GM12872 (cell line): ENCODE measurements around the gene CAMK1D.

Experiments
- CTCF ChIP-seq: IDR thresholded peaks from 3 replicates; pipeline ENCODE4 v1.5.1; 2011; ENCODE audit warnings: low read depth, mild to moderate bottlenecking, low read length, moderate library complexity; ENCODE audit not compliant: insufficient read depth

Gene CAMK1D

DNA sequence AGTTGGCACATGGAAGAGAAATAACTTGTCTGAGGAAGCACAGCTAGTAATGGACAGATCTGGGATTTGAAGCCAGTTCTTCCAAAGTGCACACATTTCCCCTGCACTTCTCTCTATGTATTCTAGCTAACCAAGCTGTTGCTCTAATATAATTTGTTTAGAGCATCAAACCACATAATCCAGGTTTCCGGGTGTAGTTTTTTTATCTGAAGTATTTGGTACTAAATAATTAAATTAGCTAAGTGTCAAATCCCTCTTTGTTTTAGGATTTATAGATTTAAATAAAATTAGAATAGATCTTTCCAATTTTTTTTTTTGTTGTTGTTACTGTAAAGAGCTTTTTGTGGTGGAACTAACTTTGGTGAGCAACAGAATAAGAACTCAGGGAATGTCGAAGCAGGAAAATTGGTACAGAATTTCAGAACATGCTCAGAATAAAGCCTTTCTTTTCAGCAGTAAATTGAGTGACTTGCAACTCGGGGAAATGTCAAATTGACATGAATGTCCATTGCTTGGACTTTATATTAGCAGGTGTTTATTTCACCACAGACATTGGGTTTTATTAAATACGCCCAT is 33.7 kb downstream of the CAMK1D start:
- TF ChIP-seq CTCF = no peak

- TF ChIP-seq CTCF = no peak
These were observed 35.6 kb downstream of the CAMK1D start for GRCh38 chr10:12384906-12385305.

DNA sequence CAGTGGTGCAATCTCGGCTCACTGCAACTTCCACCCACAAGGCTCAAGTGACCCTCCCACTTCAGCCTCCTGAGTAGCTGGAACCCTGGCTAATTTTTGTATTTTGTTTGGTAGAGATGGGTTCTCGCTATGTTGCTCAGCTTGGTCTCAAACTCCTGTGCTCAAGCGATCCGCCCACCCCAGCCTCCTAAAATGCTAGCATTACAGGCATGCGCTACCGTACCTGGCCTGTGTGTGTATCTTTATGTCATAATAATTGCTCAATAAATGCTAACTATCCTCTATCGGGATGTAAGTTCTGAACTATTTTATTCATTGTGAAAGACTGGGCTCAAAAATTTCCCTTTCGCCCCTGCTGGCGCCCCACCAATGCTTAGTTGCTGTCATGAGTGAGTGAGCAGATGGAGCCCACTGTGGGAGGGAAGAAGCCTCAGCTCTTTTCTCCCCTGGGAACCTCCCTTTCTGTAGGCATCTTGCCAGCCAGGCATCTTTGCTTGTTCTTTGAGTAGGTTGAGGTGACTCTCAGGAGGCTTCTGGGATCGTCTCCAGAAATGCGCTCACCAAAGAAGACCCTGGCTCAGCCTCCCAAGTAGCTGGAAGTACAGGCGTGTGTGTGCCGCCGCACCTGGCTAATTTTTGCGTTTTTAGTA is 38.3 kb downstream of the CAMK1D start:
- TF ChIP-seq CTCF = no peak

DNA sequence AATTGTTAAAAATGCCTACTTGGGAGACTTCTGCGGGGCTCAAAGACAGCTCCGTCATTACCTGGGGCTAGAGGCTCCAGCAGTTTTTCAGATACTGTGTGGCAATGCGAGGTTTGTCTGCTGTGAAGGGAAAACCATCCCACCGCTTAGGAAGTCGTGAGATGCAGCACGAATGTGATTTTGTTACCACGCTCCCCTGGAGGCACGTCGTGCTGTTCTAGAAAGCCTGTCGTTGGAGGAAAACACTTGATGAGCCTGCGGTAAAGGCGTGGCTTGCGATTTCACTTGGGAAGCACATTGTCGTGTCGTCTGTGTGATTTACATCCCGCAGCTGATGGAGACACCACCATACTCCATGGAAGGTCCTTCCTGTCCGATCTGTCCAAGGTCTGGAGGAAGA is 39.3 kb downstream of the CAMK1D start:
- TF ChIP-seq CTCF = no peak

- TF ChIP-seq CTCF = no peak
These were observed 39.9 kb downstream of the CAMK1D start for GRCh38 chr10:12389154-12389734.

DNA sequence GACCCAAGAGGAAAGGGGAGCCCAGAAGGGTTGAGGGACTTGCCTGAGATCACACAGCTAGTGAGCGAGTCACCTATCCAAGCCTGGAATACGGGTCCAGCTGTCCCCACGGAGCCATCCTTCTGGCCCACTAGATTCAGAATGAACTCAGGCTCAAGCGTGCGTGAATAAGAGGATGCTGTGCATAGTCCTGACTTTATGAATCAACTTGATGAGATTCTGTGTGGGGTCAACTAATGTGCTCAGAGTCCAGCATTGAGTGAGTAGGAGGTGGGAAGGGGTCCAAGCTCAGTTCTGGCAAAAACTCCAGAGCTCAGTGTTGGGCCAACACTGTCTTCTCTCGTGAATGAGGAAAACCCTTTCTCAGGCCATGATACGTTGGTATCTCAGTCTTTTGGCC is 41.4 kb downstream of the CAMK1D start:
- TF ChIP-seq CTCF = no peak

- no peak for TF ChIP-seq CTCF
These were observed 41.9 kb downstream of the CAMK1D start for GRCh38 chr10:12391206-12391605.
